ENCODE measurements around the gene GRK3. TPM values are rescaled to one million over a fixed set of nuclear protein-coding genes. Genes with fewer than 3 reads are reported as not detected.

Gene GRK3
- total and polyA plus RNA-seq, 10 of the 15 experiments (the other 5 are each of a cell fraction or from before 2014, with no cell fraction given), result 3.1 to 35.1 (median 14.7) TPM

GRCh38 chr22:25540166-25540907, 24.1 kb upstream of the GRK3 start (continued):
- TF ChIP-seq E4F1 (IDR thresholded peaks at IDR 0.05; ENCODE audit: borderline replicate concordance, partially characterized antibody), result no peak
- TF ChIP-seq SMC3 (IDR thresholded peaks at IDR 0.05; ENCODE audit: borderline replicate concordance, low read length), result no peak
- TF ChIP-seq ZBTB40 (IDR thresholded peaks at IDR 0.05; ENCODE audit: borderline replicate concordance), result no peak
- no peak for TF ChIP-seq ZNF24 (IDR thresholded peaks at IDR 0.05)

Measured in GM12878 (cell line).